Osteoblast (primary cell): ENCODE data around the gene PNMA1. TPM values are rescaled to one million over a fixed set of nuclear protein-coding genes. Genes with fewer than 3 reads are reported as not detected.
A peak's percentile ranks its signal among the peaks of the same experiment; 100 is the strongest.

Source experiments
- DNase-seq: peaks from one replicate; pipeline ENCODE4 v3.0.0; 2011; ENCODE audit warnings: low spot score, mixed read lengths; ENCODE audit not compliant: insufficient read length; ENCODE audit errors: missing footprints
- H2AFZ ChIP-seq: 2 replicates; pipeline ENCODE4 v1.6.0; 2011; ENCODE audit warnings: mild to moderate bottlenecking, low read length
- H3K27ac ChIP-seq: 2 replicates; pipeline ENCODE4 v1.5.1; 2011; ENCODE audit warnings: mild to moderate bottlenecking, low read depth, low read length, moderate library complexity
- H3K27me3 ChIP-seq: 2 replicates; pipeline ENCODE4 v1.6.0; 2012; ENCODE audit warnings: mild to moderate bottlenecking, control low read depth, inconsistent platforms, low read length, moderate library complexity; ENCODE audit not compliant: insufficient read depth
- H3K36me3 ChIP-seq: 2 replicates; pipeline ENCODE4 v1.5.1; 2011; ENCODE audit warnings: mild to moderate bottlenecking, low read length, control low read depth, moderate library complexity; ENCODE audit not compliant: insufficient read depth
- H3K4me1 ChIP-seq: 2 replicates; pipeline ENCODE4 v1.5.1; 2011; ENCODE audit warnings: mild to moderate bottlenecking, low read length, control low read depth, moderate library complexity; ENCODE audit not compliant: insufficient read depth
- H3K4me2 ChIP-seq: 2 replicates; pipeline ENCODE4 v1.6.0; 2011; ENCODE audit warnings: mild to moderate bottlenecking, low read length; ENCODE audit not compliant: insufficient read depth
- H3K4me3 ChIP-seq: fragments of 200-600 bp; sonication (generic); 3 replicates; pipeline ENCODE4 v1.5.1; 2012; ENCODE audit warnings: mild to moderate bottlenecking, low read length, inconsistent platforms; ENCODE audit not compliant: insufficient read depth
- H3K79me2 ChIP-seq: 2 replicates; pipeline ENCODE4 v1.6.0; 2012; ENCODE audit warnings: mild to moderate bottlenecking, low read length, control low read depth, inconsistent platforms; ENCODE audit not compliant: insufficient read depth
- H3K9me3 ChIP-seq: 2 replicates; pipeline ENCODE4 v1.5.1; 2011; ENCODE audit warnings: low read depth, low read length, control low read depth
- H4K20me1 ChIP-seq: 2 replicates; pipeline ENCODE4 v1.6.0; 2012; ENCODE audit warnings: mild to moderate bottlenecking, low read length, control low read depth; ENCODE audit not compliant: insufficient read depth
- CTCF ChIP-seq: IDR thresholded peaks from 2 replicates; pipeline ENCODE4 v1.5.1; 2011; ENCODE audit warnings: mild to moderate bottlenecking, low read depth, low read length, moderate library complexity; ENCODE audit errors: extremely low read depth
- total RNA-seq: library from RNA; depleted of rRNA; stranded (reverse); fragments of >200 nt; gene quantifications from 2 replicates; pipeline ENCODE4 v1.2.3, GENCODE V29; 2012

PNMA1 gene
- total RNA-seq, 1 donor = 40.2 TPM

GRCh38 chr14:73695997-73696396, 18.2 kb downstream of the PNMA1 start:
- peak overlapping the region; percentile 75 for H3K27ac ChIP-seq
- no peak for TF ChIP-seq CTCF

GRCh38 chr14:73695082-73695481, 19.1 kb downstream of the PNMA1 start:
- Histone ChIP-seq H4K20me1 (no peaks in the 10 kb centered on the region), H3K4me2 (no peak overlapping the region), H3K27ac (no peak overlapping the region), H3K79me2 (no peaks in the 10 kb centered on the region), H3K4me3 (no peak overlapping the region), H3K9me3 (no peaks in the 10 kb centered on the region), H2AFZ (no peak overlapping the region), H3K27me3 (no peaks in the 10 kb centered on the region), H3K4me1 (peaks cover 15% of the 10 kb centered on the region), H3K36me3 (peaks cover 19% of the 10 kb centered on the region)
- no peak for TF ChIP-seq CTCF
- no peak for DNase-seq

More at GRCh38 chr14:73695997-73696396, 18.2 kb downstream of the PNMA1 start:
- Histone ChIP-seq H3K4me3 (no peak overlapping the region), H3K9me3 (no peaks in the 10 kb centered on the region), H3K27me3 (no peaks in the 10 kb centered on the region), H3K79me2 (no peaks in the 10 kb centered on the region), H4K20me1 (no peaks in the 10 kb centered on the region), H2AFZ (no peak overlapping the region), H3K4me2 (peak overlapping the region; percentile 49), H3K4me1 (peaks cover 23% of the 10 kb centered on the region), H3K36me3 (peaks cover 11% of the 10 kb centered on the region)
- DNase-seq = no peak

- TF ChIP-seq CTCF = no peak
- DNase-seq = no peak
- no peaks in the 10 kb centered on the region for H3K27me3 ChIP-seq
These were observed 20.1 kb downstream of the PNMA1 start for GRCh38 chr14:73694083-73694482.

GRCh38 chr14:73686901-73687300, 27.3 kb downstream of the PNMA1 start:
- no peak overlapping the region for H3K4me2 ChIP-seq
- H4K20me1 ChIP-seq = peaks cover 2% of the 10 kb centered on the region
- H3K4me3 ChIP-seq = no peak overlapping the region
- DNase-seq = no peak
- peaks cover 10% of the 10 kb centered on the region for H3K36me3 ChIP-seq
- H3K4me1 ChIP-seq = no peaks in the 10 kb centered on the region
- TF ChIP-seq CTCF = no peak
- no peak overlapping the region for H3K27ac ChIP-seq
- H3K27me3 ChIP-seq = no peaks in the 10 kb centered on the region
- H3K9me3 ChIP-seq = no peaks in the 10 kb centered on the region
- H2AFZ ChIP-seq = no peak overlapping the region
- no peaks in the 10 kb centered on the region for H3K79me2 ChIP-seq

More at GRCh38 chr14:73694083-73694482, 20.1 kb downstream of the PNMA1 start:
- Histone ChIP-seq H4K20me1 (no peaks in the 10 kb centered on the region), H3K36me3 (peaks cover 21% of the 10 kb centered on the region), H3K4me3 (no peak overlapping the region), H3K9me3 (no peaks in the 10 kb centered on the region), H3K27ac (no peak overlapping the region), H3K4me1 (peaks cover 15% of the 10 kb centered on the region), H3K4me2 (no peak overlapping the region), H3K79me2 (no peaks in the 10 kb centered on the region), H2AFZ (no peak overlapping the region)
